Activated T-cell treated with anti-CD3 and anti-CD28 coated beads for 4 hours (primary cell): Measurements from ENCODE around the gene TXNDC12.
"Not testable (repeated sequence)": the region's sequence is repeated elsewhere in the genome, so short reads cannot be mapped to it uniquely, and the experiment has no call there.

Source experiments
- DNase-seq: peaks from one replicate; pipeline ENCODE4 v3.0.0-alpha.2; 2020

TXNDC12 gene

DNA sequence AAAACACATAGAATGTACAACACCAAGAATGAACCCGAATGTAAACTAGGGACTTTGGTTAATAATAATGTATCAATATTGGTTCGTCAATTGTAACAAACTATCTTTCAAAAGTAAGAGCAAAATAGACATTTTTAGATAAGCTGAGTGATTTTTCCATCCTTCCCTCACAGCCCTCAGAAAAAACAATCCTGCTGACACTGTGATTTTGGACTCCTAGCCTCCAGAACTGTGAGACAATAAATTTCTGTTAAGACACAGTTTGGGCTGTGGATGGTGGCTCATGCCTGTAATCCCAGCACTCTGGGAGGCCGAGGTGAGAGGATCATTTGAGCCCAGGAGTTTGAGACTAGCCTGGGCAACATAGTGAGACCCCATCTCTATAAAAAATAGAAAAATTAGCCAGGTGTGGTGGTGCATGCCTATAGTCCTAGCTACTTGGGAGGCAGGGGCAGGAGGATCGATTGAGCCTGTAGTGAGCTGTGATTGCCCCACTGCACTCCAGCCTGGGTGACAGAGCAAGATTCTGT is 9.3 kb downstream of the TXNDC12 start:
- not testable (repeated sequence) for DNase-seq

DNA sequence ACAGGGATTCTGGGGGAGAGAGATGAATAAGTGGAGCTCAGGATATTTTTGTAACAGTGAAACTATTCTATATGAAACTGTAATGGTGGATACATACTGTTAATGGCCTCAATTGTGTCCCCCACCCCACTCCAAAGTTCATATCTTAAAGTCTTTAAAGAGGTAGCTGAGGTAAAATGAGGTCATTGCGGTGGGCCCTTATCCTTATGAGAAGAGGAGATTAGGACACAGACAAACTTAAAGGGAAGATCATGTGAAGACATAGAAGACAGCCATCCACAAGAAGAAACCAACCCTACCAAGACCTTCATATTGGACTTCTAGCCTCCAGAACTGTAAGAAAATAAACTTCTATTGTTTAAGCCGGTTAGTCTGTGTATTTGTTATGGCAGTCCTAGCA is 9.8 kb downstream of the TXNDC12 start:
- no peak for DNase-seq

DNA sequence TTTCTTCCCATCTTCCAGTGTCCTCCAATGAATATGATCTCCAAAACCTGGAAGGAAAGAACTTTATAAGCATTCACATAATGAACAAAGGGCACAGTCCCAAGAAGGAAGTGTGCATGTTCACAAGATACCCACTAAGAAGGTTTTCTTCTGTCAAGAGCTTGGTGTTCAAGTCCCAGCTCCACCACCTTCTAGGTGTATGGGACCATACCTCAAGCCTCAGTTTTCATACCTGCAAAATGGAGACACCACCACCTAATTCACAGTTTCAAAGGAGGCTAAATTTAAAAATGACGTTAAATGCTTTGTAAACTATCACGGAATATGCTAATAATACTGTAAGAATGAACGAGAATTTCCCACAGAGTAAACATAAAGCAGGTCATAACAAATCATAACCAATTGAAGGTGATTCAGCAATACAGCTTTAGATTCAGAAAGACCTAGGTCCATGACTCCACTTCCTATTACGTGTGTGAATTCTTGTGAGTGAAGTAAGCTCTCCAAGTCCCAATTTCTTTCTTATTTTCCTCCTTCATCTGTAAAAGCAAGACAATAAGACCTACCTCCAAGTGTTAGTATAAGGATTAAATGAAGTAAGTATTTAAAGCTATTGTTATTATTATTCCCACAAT is 13.3 kb downstream of the TXNDC12 start:
- DNase-seq = no peak

DNA sequence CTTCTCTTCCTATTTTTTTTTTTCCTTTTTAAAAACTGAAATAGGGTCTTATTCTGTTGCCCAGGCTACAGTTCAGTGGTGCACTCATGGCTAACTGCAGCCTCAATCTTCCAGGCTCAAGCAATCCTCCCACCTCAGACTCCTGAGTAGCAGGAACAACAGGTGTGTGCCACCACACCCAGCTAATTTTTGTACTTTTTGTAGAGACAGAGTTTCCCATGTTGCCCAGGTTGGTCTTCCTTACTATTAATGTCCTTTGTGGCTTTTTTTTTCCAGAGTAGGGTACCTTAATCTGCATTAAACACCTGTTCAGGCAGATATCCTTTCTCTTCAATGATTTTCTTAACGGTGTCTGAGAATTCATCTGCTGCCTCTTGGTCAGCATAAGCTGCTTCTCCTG is 17.1 kb downstream of the TXNDC12 start:
- DNase-seq = no peak

DNA sequence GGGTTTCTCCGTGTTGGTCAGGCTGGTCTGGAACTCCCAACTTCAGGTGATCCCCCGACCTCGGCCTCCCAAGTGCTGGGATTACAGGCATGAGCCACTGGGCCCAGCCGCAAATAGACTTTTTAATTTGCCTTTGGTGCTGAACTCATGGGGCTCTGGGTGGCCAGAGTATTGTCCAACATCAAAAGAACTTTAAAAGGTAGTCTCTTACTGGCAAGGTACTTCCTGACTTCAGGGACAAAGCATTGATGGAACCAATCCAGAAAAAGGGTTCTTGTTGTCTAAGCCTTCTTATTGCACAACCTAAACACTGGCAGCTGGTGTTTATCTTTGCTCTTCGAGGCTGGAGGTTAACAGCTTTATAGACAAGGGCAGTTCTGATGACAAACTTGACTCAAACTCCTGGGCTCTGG is 17.6 kb downstream of the TXNDC12 start:
- no peak for DNase-seq

DNA sequence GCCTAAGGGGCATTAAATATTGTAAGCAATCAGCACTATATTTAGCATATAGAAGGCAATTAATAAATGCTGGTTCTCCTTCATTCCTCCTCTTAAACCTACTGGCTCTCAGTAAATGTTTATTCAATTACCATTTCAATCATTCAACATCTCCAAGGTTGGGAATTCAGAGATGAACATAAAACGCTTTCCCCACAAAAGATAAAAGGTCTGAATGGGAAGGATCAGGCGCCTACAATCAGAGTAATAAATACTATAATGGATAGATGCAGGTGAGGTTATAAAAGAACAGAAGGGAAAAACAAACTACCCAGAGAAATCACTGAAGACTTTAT is 21.0 kb downstream of the TXNDC12 start:
- no peak for DNase-seq

DNA sequence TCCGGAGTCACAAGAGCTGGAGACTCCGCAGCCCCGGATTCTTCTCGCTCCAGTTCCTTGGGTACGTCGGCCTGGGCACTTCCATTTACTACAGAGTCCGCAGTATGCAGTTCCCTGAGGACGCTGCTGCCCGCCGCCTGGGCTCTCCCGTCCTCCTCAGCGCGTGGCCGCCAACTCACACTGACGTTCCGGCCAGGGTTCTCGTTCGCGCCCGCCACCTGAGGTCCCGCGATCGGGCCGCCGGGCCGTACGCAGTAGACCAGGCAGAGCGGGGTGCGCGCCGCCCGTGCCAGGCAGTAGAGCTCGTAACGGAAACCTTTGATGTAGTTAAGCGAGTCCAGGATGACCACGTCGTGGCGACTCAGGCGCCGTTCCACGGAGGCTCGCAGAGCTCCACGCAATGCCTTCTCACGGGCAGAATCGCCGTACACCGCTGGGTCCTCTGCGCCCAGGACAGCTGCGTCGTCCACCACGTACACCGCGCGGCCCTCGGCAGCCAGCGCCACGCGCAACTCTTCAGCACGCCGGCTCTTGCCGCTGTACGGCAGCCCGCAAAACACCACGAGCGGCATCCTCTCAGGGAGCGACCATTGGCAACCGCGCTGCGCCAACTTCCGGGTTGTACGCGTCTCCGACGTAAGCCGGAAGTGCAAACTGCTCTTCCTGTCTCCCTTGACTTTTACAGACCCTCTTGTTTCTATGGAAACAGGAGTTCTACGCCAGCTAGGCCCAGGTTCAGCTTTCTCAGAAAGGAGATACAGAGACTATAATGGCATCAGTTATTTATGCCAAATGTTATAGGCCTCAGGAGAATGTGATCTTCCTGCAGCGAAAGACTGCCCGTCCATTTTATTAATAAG is 21.6 kb downstream of the TXNDC12 start, which contains the start of gene KTI12:
Gene KTI12 (minus strand): TSS at position 621 of the 860 bp plus-strand sequence. CDS start 49 bp downstream, at position 572.
- DNase-seq = peak; percentile 72

DNA sequence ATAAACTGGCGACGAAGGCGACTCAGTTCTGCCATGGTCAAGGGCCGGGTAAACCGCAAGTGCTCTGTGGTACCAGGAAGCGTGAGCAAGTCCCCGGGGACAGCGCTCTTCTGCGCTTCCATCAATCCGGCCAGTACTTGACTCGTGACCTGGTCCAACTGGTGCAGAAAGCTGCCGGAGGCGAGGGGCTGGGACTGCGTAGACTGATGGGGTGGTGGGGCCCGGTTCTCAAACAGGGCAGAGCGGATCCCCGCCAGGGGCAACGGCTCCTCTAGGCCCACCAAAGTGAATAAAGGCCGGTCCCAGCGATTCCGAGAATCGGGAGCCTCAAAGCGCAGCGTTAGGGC is 22.2 kb downstream of the TXNDC12 start:
- DNase-seq = no peak

DNA sequence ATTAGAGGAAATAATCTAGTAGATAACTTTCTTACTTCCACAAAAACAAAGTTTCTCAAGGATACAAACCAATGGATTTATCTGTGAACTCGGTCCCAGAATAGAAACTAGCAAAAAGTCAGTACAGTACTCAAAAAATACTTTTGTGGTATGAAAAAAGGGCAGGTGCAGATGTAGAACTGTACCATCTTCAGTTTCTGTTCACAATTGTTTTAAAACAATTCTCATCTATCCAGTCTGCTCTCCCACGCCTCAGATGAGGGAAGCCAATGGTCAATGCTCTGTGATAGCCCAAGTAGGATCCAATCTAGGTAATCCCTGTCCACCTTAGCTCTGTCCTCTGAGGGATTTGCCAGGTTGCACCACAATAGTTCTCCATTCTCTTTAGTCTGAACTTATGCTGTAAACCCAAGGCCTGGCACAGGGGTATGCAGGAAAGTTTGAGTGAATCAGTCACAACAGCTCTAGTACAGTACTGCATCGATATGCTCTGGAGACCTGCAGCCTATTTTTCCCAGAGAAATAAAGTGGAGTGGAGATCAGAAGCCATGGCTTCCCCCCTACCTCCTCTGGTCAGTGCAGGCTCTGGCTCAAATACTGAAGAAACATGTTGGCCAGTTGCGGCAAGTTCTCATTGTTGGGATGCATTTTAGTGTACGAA is 22.7 kb downstream of the TXNDC12 start:
- no peak for DNase-seq

DNA sequence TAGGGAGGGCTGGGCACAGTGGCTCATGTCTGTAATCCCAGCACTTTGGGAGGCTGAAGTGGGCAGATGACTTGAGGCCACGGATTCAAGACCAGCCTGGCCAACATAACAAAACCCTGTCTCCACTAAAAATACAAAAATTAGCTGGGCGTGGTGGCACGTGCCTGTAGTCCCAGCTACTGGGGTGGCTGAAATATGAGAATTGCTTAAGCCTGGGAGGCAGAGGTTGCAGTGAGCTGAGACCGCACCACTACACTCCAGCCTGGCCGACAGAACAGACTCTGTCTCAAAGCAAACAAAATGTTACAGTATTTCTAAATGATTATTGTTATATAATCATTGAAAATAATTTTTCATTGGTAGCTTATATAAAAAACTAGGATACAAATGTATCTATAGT is 26.2 kb downstream of the TXNDC12 start:
- not testable (repeated sequence) for DNase-seq

DNA sequence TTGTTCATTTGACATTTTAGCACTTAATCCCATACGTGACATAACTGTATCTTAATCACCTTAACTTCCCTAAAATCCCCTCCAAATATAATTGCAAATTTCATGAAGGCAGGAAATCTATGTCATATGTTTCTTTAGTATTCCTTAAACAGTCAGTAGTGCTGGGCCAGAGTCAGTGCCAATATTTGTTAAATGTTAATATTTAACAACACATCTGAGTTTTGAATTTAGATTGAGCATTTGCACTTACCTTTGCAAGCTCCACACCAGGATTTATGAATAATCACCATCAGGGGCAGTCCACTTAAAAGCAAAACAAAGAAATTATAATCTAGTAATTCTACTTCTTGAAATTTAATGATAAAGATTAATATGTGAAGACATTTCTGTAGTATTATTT is 26.7 kb downstream of the TXNDC12 start:
- DNase-seq = no peak

DNA sequence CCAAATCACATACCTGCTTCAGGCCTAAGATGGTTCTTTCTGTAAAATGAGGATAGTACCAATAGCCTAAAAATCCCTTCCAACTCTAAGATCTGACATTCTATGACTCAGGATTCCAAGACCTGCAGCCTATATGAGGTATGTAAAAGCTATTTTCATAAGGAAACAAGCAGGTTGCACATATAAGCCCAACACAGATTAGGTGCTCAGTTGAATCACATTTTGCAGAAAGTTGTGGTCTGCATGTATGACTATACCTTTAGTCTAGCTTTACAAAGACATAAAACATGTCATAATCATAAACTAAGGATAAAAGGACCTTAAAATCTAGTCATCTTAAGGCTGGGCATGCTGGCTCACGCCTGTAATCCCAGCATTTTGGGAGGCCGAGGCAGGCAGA is 28.7 kb downstream of the TXNDC12 start:
- no peak for DNase-seq

DNA sequence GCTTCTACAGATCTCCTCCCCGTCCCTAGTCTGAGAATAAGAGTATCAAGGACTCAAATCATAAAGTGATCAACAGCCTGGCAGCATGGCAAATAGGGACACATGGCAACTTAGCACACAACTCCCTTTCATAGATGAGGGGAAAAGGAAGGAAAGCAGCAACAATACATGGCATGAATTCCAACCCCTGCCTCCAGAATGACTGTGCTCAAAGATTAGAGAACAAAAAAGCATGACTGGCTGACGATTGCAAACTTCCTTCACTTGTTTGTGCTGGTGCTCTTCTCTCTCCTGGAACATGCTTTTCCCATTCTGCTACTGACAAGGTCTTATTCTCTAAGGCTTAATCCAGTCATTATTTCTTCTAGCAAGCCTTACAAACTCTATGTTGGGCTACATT is 32.9 kb downstream of the TXNDC12 start:
- no peak for DNase-seq

DNA sequence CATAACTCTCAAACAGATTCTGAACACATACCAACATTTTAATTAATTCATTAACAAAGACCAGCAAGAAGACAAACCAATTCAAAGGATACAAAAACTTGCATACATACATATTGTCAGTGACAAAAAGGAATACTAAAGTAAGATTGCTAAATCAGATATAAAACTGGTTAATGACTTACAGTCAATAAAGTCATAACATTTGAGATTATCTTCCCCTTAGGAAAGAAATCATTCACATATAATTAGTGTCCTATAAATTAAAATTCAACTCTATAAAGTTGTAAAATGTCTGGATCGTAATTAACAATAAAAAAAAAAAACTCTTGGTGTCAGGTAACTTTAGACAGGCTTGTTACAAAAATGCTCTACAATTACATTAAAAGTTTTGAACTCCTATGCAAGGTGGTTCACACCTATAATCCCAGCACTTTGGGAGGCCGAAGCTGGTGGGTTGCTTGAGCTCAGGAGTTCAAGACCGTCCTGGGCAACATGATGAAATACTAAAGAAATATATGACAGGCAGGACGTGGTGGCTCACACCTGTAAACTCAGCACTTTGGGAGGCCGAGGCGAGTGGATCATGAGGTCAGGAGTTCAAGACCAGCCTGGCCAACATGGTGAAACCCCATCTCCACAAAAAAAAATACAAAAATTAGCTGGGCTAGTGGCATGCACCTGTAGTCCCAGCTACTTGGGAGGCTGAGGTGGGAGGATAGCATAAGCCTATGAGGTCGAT is 46.8 kb downstream of the TXNDC12 start:
- no peak for DNase-seq

DNA sequence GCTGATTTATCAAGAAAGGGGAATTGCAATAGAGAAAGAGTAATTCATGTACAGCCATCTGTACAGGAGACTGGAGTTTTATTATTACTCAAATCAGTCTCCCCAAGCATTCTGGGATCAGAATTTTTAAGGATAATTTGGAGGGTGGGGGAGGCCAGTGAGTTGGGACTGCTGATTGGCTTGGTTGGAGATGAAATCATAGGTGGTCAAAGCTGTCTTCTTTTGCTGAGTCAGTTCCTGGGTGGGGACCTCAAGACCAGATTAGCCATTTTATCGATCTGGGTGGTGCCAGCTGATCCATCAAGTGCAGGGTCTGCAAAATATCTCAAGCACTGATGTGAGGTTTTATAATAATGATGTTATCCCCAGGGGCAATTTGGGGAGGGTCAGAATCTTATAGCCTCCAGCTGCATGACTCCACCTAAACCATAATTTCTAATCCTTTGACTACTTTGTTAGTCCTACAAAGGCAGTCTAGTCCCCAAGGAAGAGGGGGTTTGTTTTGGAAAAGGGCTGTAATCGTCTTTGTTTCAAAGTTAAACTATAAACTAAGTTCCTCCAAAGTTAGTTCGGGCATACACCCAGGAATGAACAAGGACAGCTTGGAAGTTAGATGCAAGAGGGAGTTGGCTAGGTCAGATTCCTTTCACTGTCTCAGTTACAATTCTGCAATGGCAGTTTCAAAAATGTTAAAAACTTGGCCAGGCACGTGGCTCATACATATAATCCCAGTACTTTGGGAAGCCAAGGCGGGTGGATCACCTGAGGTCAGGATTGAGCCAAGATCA is 47.6 kb downstream of the TXNDC12 start:
- no peak for DNase-seq

DNA sequence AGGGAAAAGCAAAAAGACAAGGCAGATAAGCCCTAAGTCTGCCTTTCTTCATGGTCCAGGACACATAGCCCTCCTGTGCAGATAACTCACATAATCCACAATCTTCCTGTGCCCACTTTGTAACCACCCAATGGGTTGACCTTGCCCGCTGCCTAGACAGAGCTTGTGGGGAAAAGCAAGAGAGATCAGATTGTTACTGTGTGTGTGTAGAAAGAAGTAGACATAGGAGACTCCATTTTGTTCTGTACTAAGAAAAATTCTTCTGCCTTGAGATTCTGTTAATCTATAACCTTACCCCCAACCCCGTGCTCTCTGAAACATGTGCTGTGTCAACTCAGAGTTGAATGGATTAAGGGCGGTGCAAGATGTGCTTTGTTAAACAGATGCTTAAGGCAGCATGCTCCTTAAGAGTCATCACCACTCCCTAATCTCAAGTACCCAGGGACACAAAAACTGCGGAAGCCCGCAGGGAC is 48.9 kb downstream of the TXNDC12 start:
- not testable (repeated sequence) for DNase-seq

DNA sequence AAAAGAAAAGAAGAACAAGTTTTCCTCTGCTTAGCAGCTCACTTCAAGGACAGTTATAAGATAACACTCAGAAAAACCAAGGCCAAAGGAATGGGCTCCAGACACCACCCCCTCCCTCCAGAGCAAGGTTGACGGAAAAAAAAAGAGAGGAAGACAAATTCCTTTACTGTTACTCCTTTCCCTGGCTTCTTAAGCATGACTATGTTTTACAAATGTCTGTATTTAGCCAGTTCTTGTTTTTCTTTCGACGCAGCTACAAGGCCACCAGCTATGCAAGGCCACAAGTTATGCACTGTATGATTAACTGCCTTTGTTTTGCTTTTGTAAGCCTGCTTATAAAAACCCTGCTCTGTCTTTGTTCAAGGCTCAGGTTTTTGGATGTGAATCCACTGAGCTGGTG is 49.4 kb downstream of the TXNDC12 start:
- not testable (repeated sequence) for DNase-seq

DNA sequence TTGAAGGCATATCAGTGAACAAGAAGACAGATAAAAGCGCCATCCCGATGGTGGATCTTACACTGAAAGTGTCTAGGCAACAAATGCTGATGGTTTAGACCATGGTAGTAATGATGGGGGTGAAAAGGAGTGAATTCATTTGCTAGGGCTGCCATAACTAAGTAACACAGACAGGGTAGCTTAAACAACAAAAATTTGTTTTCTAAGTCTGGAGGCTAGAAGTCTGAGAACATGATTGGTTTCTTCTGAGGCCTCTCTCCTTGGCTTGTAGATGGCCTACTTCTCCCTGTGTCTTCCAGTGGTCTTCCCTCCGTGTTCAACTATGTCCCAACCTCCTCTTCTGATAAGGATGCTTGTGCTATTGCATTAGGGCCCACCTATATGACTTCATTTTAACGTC is 51.1 kb downstream of the TXNDC12 start:
- no peak for DNase-seq

DNA sequence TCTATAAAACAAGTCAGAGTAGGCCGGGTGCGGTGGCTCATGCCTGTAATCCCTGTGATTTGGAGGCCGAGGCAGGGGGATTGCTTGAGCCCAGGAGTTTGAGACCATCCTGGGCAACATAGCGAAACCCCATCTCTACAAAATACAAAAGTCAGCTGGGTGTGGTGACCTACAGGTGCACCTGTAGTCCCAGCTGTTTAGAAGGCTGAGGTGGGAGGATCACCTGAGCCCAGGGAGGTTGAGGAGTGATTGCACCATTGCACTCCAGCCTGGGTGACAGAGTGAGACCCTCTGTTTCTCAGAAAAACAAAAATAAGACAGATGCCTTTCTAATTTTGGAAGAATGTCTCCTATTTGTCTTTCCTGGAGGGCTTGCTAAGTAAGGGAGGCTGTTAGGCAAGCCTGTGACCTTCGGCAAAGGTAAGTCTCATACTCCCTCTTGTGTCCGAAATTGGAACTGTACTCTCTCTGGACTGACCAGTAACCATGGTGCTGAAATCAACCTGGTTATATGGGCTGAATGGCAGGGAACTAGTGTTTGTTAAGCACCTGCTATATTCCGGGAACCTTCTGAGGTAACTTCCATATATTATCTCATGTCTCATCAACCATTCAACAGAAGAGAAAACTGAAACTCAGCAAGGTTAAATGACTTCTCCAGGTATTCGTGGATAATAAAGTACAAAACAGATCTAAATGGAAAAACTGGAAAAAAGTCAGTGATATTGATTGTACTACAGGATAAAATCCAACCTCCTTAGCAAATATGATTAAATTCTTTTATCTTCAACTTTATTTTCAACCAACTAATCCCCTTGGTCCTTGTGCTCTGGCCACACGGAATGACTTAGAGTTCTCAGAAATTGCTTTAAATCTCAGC is 52.7 kb downstream of the TXNDC12 start:
- DNase-seq = peak; percentile 55

DNA sequence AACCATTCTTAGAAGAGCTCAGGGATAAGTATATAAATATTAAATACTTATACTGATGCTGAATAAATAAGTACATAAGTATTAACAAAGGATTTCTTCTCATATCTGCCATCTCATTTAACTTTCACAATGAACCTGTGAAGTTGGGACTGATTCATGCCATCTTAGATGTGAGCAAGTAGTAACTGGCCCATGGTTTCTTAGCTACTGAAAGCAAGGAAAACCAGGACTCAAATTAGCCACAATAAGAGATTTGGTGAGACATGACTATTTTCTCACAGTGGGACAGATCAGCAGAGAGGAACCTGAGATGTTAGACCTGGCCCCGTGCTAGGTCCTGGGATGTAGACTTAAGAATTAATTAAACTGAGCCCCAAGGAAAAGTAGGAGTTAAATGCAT is 56.3 kb downstream of the TXNDC12 start:
- no peak for DNase-seq

DNA sequence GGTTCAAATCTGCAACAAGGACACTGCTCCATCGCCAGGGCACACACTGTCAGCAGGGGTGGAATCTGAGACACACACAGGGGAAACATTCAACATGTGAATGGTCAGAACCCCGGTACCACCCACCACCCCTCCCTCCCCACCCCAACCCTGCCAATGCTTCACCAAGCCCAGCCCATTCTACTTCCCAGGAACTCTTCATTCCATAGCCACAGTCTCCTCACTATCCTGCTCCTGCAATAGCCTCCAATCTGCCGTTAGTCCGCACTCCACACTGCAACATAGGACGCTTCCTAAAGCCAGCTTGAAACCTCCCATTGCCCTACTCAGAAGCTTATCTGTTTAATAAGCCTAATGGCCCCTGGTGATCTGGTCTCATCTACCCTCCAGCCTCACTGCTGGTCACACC is 57.0 kb downstream of the TXNDC12 start:
- no peak for DNase-seq
